HT-29 (cell line): ENCODE results near the gene MYO7A. TPM values are rescaled to one million over a fixed set of nuclear protein-coding genes. Genes with fewer than 3 reads are reported as not detected.

ENCODE experiments used
- DNase-seq: peaks from one replicate; pipeline ENCODE4 v3.0.0-alpha.2; 2015; ENCODE audit warnings: low spot score
- total RNA-seq: library from RNA; depleted of rRNA; stranded (reverse); fragments of >200 nt; shearing (Covaris generic); gene quantifications from 2 replicates; pipeline ENCODE4 v1.2.3, GENCODE V29; 2014

Gene MYO7A
- total RNA-seq, 1 experiment from 2014 or later, result 2.3 TPM

- no peak for DNase-seq
Observed at GRCh38 chr11:77165066-77165465, 37.0 kb downstream of the MYO7A start.

- no peak for DNase-seq
Observed at GRCh38 chr11:77166021-77166420, 38.0 kb downstream of the MYO7A start.

DNA sequence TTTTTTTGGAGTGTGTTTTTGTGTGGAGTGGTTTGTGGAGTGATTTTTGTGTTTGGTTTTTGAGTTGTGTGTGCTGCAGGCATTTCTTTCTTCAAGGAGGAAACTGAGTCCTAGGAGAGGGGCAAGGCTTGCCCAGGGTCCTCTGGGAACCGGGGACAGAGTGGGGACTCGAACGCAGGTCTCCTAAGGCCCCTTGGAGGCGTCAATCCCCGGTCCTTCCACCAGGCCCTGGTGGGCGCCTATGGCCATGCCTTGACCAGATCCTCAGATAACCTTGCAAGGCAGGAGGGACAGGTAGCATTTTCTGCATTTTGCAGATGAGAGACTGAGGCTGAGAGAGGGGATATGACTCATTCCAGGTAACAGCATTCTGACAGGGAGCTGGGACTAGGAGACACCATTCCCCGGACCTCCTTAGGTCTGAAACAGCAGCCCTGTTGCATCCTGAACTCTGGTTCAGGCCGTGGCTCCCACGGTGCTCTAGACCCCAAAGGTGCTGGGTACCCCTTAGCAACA lies 39.1 kb downstream of the MYO7A start:
- DNase-seq, result no peak

GRCh38 chr11:77167791-77168190 lies 39.7 kb downstream of the MYO7A start:
- DNase-seq, result no peak

DNA sequence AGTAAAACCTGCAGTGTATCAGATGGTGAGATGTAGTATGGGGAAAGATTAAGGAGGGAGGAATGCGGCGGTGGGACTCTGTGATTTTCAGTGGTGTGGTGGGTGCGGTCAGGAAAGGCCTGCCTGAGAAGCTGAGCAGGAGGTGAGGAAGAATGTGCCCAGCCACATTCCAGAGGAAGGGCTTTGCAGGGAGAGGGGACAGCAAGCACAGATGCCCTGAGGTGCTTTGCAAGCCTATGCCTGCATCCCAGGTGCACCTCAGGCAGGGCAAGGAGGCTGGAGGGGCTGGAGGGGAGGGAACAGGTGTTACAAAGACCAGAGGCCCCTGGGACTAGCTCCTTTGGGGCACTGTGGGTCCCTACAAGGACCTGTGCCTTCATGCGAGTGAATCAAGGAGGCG lies 42.1 kb downstream of the MYO7A start:
- DNase-seq, result no peak

GRCh38 chr11:77171254-77171653 lies 43.2 kb downstream of the MYO7A start:
- DNase-seq, result no peak

DNA sequence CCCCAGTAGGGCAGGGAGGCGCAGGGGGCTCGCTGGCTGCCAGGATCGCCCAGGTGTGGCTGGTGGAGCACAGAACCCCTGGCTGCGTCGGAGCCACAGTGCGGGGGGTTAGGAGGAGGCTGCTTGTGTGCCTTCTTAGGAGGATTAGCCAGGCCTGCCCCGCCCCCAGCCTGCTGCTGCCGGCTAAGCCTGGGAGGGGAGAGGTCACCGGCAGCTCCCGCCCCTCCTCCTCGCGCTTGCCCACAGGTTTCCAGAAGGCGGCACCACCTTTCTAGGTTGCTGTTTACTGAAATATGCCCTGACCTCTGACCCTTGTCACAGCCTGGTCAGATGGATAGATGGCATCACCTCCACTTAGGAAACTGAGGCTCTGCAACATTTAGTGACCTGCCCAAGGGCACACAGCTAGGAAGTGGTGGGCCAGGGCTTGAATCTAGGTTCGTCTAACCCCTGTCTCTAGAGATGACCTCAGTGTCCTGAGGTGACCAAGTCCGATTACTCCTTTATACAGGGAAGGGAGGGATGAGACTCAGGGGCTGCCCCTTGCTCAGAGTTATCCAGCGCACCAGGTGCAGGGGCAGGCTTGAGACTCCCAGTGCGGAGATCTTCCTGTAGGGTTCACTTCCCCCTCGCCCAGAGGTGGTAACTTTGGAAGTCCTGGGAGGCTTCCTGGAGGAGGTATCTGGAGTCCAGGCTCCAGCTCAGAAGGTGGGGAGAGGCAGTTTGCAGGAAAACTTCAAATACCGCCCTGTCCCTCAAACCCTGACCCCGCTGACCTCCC lies 44.0 kb downstream of the MYO7A start:
- DNase-seq, result no peak

DNA sequence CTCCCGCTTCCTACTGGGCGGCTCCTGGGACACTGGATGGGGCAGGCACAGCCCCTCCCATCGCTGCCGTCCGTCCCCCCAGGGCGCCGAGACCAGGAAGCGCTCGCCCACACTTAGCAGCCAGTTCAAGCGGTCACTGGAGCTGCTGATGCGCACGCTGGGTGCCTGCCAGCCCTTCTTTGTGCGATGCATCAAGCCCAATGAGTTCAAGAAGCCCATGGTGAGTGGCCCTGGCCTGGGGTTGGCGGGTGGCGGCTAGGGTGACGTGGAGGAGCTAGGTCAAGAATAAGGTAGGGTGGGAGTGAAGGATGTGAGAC lies 44.6 kb downstream of the MYO7A start:
- no peak for DNase-seq

- DNase-seq, result no peak
Observed at GRCh38 chr11:77173494-77173893, 45.4 kb downstream of the MYO7A start.

GRCh38 chr11:77174559-77174958 lies 46.5 kb downstream of the MYO7A start:
- no peak for DNase-seq

- no peak for DNase-seq
Observed at GRCh38 chr11:77175021-77175842, 47.2 kb downstream of the MYO7A start.

GRCh38 chr11:77175869-77176539 lies 48.0 kb downstream of the MYO7A start:
- DNase-seq, result no peak

DNA sequence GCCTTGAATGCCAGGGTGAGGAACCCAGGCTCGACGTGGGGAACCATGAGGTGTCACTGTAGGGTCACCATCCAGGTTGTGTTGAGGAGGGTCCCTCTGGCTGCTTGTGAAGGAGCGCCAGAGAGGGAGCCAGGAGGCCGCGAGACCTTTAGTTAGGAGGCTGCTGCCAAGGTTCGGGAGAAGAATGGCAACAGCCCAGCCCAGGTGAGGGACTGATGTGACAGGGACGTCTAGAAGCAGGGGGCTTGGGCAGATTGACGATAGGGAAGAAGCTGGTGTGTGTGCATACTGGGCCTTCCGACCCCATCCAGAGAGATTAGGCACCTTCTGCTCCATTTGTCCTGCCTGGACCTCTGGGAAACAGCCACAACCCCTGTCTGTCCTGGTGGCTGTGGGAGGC lies 49.0 kb downstream of the MYO7A start:
- no peak for DNase-seq

- no peak for DNase-seq
Observed at GRCh38 chr11:77178150-77178549, 50.1 kb downstream of the MYO7A start.

- no peak for DNase-seq
Observed at GRCh38 chr11:77179048-77179447, 51.0 kb downstream of the MYO7A start.

- no peak for DNase-seq
Observed at GRCh38 chr11:77179681-77180080, 51.6 kb downstream of the MYO7A start.

DNA sequence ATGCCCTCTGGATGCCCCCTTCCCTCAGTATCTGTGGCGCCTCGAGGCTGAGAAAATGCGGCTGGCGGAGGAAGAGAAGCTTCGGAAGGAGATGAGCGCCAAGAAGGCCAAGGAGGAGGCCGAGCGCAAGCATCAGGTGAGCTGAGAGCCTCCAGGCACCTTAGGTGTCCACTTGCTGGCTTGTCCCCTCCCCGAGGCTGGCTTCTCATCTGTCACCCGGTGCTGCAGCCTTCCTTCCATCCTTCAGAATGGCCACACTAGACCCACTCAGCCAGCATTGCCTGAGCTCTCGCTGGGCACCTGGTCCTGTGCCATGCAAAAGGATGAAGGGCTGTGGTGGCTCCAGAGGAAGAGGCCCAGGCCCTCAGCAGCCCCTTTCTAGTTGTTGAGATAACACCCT lies 52.3 kb downstream of the MYO7A start:
- no peak for DNase-seq

DNA sequence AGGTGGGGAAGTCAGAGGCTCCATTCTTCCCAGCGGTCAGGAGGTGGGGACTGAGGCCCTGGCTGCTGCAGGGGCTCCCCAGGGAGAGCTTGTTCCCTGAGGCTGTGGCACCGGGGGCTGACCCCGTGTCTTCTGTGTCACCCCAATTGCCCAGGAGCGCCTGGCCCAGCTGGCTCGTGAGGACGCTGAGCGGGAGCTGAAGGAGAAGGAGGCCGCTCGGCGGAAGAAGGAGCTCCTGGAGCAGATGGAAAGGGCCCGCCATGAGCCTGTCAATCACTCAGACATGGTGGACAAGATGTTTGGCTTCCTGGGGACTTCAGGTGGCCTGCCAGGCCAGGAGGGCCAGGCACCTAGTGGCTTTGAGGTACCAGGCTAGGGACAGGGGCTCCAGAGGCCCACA lies 53.2 kb downstream of the MYO7A start:
- DNase-seq, result no peak

- DNase-seq, result no peak
Observed at GRCh38 chr11:77181799-77182541, 53.9 kb downstream of the MYO7A start.

DNA sequence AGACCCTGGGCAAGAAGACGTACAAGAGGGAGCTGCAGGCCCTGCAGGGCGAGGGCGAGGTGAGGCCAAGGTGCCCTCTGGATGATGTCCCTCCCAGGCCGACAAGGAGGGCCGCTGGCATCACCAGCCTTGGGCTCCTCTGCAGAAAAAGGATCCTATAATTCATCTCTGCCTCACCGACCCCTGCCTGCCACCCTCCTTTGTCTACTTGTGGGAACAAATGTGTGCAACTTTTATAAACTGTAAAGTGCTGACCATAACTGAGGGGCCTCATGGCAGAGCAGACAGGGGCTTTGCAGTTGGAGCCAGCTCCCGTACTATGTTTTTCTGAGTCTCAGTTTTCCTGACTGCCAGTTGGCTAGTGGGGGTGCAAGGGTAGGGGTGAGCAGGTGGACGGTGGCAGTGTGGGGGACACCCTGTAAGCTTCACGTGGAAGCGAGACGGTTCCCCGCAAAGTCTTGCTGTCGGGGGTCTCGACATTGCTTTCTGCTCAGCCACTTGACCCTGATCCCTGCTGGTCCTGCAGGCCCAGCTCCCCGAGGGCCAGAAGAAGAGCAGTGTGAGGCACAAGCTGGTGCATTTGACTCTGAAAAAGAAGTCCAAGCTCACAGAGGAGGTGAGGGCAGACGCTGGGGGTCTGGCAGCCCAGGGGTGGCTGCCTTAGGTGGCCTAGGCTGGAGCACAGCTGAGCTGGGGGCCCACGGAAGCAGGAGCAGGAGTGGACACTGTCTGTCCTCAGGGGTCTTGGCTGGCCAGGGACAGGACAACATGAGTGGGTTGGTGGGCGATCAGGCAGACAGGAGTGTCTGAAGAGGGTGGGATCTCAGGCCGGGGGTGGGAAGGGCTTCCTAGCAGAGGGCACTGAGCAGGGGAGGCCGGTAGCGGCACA lies 54.7 kb downstream of the MYO7A start:
- DNase-seq, result no peak
